ENCODE measurements around the gene POLR3B.

Gene POLR3B

DNA sequence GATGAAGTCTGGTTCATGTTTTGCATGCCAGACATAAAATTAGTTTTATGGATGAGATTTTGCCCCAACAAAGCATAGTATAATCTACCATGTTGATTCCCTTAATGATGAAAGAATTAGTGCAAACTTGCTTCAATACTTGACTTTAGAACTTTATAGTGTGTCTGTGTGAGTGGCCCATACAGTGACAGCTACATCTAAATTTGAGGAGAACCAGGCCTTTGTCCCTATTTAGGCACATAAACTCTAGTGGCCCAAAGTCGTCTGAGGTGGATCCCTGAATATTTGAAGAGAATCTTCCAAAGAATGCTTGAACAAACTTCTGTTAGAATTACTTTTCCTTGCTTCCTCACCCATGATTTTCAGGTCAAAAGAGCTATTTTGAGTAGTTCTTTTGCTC, 70.4 kb downstream of the POLR3B start:
- Histone ChIP-seq H3K27me3 (ENCODE audit: control insufficient read depth, insufficient read depth, low read length) (no peaks in the 10 kb centered on the region), H3K36me3 (ENCODE audit: control insufficient read depth, insufficient read depth, low read length) (no peaks in the 10 kb centered on the region), H3K9ac (ENCODE audit: low read length) (no peak overlapping the region), H3K4me1 (ENCODE audit: control insufficient read depth, insufficient read depth, low read length) (no peaks in the 10 kb centered on the region), H3K9me3 (ENCODE audit: control insufficient read depth, low read length) (no peaks in the 10 kb centered on the region), H3K4me3 (ENCODE audit: low read length) (no peak overlapping the region)

DNA sequence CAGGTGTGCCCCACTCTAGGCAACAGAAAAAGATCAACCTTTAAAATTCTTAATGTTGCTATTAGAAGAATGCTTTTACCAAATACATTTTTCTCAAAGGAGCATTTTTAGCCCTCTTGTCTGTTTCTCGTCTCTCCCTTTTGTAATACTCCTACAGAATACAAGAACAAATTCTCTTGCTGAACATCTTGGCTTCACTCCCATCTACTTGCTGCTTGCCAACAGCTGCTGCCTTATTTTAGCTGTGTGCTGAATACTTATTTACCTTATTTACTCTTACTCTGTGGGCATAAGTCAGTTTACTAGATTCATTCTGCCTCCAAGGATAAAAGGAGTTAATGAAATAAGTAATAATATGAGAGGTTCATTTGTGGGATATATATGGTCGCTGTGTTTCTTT, 70.8 kb downstream of the POLR3B start:
- Histone ChIP-seq H3K27me3 (ENCODE audit: control insufficient read depth, insufficient read depth, low read length) (no peaks in the 10 kb centered on the region), H3K36me3 (ENCODE audit: control insufficient read depth, insufficient read depth, low read length) (no peaks in the 10 kb centered on the region), H3K4me3 (ENCODE audit: low read length) (no peak overlapping the region), H3K9ac (ENCODE audit: low read length) (no peak overlapping the region), H3K9me3 (ENCODE audit: control insufficient read depth, low read length) (no peaks in the 10 kb centered on the region), H3K4me1 (ENCODE audit: control insufficient read depth, insufficient read depth, low read length) (no peaks in the 10 kb centered on the region)

DNA sequence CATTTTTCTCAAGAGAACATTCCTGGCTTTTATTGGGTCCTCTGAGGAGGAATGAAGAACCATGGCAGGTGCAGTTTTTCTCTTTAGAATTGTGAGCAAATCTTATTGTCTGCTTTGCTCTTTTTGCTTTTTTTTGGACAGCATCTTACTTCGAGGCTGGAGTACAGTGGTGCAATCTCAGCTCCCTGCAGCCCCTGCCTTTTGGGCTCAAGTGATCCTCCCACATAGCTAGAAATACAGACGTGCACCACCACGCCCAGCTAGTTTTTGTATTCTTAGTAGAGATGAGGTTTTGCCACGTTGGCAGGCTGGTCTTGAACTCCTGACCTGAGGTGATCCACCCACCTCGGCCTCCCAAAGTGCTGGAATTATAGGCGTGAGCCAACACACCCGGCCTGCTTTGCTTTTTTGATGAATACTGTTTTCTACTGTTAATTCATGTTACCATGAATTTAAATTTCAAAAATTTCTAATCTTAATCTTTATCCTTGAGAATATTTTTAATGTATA, 71.5 kb downstream of the POLR3B start:
- H3K9ac ChIP-seq (ENCODE audit: low read length): no peak overlapping the region
- no peaks in the 10 kb centered on the region for H3K27me3 ChIP-seq (ENCODE audit: control insufficient read depth, insufficient read depth, low read length)
- H3K4me3 ChIP-seq (ENCODE audit: low read length): no peak overlapping the region
- no peaks in the 10 kb centered on the region for H3K36me3 ChIP-seq (ENCODE audit: control insufficient read depth, insufficient read depth, low read length)
- no peaks in the 10 kb centered on the region for H3K4me1 ChIP-seq (ENCODE audit: control insufficient read depth, insufficient read depth, low read length)
- no peaks in the 10 kb centered on the region for H3K9me3 ChIP-seq (ENCODE audit: control insufficient read depth, low read length)

DNA sequence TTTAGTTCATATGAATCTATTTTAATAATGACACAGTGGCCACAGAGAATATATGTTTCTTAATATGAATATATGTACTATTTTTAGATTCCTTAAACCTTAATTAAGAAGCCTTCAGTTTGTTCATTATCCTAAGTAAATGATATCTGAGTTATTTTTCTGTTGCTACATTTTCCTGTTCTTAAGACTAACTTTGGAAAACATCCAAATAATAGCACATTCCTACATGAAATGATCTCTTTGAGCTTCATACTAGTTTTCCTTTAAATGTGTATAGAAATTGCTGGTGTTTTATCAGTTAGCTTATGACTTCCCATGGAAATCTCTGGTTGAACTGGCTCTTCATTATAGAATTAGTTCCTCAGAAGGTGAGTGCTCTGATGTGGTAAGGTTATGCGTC, 72.1 kb downstream of the POLR3B start:
- no peaks in the 10 kb centered on the region for H3K36me3 ChIP-seq (ENCODE audit: control insufficient read depth, insufficient read depth, low read length)
- H3K9me3 ChIP-seq (ENCODE audit: control insufficient read depth, low read length): no peaks in the 10 kb centered on the region
- no peak overlapping the region for H3K4me3 ChIP-seq (ENCODE audit: low read length)
- H3K27me3 ChIP-seq (ENCODE audit: control insufficient read depth, insufficient read depth, low read length): no peaks in the 10 kb centered on the region
- H3K4me1 ChIP-seq (ENCODE audit: control insufficient read depth, insufficient read depth, low read length): no peaks in the 10 kb centered on the region
- H3K9ac ChIP-seq (ENCODE audit: low read length): no peak overlapping the region

DNA sequence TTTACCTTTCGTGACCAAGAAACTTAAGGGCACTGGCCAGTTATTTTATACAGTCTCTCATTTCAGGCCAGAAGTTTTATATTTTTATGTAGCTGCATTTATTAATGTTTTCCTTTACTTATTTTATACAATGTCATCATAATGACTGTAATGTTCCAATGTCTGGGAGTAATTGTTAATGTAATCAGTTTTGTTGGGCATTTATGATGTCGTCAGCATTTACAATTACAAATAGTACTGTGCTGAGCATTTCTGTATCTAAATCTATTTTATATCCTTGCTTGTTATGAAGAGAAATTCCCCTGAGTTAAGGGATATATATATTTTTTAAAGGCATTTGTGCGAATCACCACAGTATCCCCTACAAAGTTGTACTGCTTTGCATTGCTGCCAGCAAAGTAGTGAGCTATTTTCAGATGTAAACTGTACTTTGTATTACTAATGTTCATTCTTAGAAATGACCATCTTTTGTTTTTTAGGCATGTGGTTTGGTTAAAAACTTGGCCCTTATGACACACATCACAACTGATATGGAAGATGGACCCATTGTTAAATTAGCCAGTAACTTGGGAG, 74.4 kb downstream of the POLR3B start:
- no peaks in the 10 kb centered on the region for H3K27me3 ChIP-seq (ENCODE audit: control insufficient read depth, insufficient read depth, low read length)
- H3K4me3 ChIP-seq (ENCODE audit: low read length): no peak overlapping the region
- H3K4me1 ChIP-seq (ENCODE audit: control insufficient read depth, insufficient read depth, low read length): no peaks in the 10 kb centered on the region
- no peak overlapping the region for H3K9ac ChIP-seq (ENCODE audit: low read length)
- H3K36me3 ChIP-seq (ENCODE audit: control insufficient read depth, insufficient read depth, low read length): no peaks in the 10 kb centered on the region
- no peaks in the 10 kb centered on the region for H3K9me3 ChIP-seq (ENCODE audit: control insufficient read depth, low read length)

DNA sequence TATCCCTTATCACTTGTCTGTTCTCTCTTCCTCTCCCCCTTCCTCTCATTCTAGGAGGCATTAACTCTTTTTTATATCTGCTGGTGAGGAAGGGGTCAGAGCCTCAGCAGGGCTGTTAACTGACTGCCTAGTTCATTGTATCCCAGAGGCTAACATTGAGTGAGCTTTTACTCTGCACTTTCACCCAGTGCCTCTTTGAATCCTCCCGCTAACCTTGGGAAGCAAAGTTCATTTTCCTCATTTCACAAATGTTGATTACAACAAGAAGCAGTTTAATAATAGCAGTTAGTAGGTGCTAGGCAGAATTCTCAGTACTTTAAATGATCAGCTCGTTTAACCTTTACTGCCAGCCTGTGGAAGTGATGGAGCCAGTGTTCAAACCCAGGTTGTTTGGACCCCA, 75.5 kb downstream of the POLR3B start:
- Histone ChIP-seq H3K9me3 (ENCODE audit: control insufficient read depth, low read length) (no peaks in the 10 kb centered on the region), H3K4me1 (ENCODE audit: control insufficient read depth, insufficient read depth, low read length) (no peaks in the 10 kb centered on the region), H3K27me3 (ENCODE audit: control insufficient read depth, insufficient read depth, low read length) (no peaks in the 10 kb centered on the region), H3K36me3 (ENCODE audit: control insufficient read depth, insufficient read depth, low read length) (no peaks in the 10 kb centered on the region), H3K9ac (ENCODE audit: low read length) (no peak overlapping the region), H3K4me3 (ENCODE audit: low read length) (no peak overlapping the region)

DNA sequence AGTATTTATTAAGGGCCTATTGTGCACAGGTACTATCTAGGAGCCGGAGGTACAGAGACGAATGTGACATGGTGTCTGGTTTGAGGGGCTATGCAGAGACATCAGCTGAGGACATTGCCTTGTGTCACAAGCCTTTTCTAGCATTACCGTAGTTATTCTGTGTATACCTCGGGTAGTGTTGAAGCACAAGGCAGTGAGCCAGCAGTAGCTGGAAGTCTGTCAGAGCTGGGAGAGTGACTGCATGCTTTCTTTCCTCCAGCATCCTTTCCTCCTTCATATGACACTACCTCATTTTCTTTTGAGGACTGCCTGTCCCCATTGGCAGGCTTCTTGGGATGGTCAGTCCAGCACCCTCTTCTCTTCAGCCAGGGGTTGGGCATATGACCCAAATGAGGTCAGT, 77.0 kb downstream of the POLR3B start:
- Histone ChIP-seq H3K4me1 (ENCODE audit: control insufficient read depth, insufficient read depth, low read length) (no peaks in the 10 kb centered on the region), H3K36me3 (ENCODE audit: control insufficient read depth, insufficient read depth, low read length) (no peaks in the 10 kb centered on the region), H3K27me3 (ENCODE audit: control insufficient read depth, insufficient read depth, low read length) (no peaks in the 10 kb centered on the region), H3K9ac (ENCODE audit: low read length) (no peak overlapping the region), H3K9me3 (ENCODE audit: control insufficient read depth, low read length) (no peaks in the 10 kb centered on the region), H3K4me3 (ENCODE audit: low read length) (no peak overlapping the region)

DNA sequence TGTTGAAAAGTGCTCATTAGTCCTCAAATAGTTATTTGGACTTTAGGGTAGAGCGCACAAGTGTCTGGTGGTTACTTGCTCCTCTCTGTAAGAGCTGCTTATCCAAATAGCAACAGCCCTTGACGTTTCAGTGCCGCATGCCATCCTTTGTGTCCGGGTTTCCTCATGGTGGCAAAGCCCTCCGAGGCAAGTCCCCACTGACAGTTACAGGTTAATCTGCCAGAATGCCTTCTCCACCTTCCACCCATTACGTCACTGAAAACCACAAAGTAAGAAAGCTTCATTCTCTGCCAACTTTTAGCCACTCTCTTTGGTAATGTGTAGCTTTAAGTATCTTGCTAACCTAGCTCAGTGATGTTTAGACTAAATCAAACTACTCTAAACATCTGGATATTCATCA, 78.6 kb downstream of the POLR3B start:
- Histone ChIP-seq H3K9ac (ENCODE audit: low read length) (no peak overlapping the region), H3K36me3 (ENCODE audit: control insufficient read depth, insufficient read depth, low read length) (no peaks in the 10 kb centered on the region), H3K4me1 (ENCODE audit: control insufficient read depth, insufficient read depth, low read length) (no peaks in the 10 kb centered on the region), H3K4me3 (ENCODE audit: low read length) (no peak overlapping the region), H3K9me3 (ENCODE audit: control insufficient read depth, low read length) (no peaks in the 10 kb centered on the region), H3K27me3 (ENCODE audit: control insufficient read depth, insufficient read depth, low read length) (no peaks in the 10 kb centered on the region)

DNA sequence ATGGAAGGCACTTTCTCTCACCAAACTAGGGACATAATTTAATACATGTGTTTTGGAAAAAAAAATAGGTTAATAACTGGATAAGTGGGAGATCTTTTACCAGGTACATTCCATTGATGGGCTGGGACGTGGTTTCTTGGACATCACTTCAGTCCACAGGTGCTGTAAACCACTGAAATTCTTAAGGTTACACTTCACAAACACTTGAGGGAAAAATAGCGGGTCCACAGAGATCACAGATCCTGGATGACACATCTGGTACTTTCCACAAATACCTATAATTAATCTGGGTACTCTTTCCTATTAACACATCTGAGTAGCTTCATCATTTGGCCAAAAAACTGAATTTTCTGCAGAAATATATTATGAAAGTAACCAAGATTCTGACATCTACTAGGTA, 85.0 kb downstream of the POLR3B start:
- Histone ChIP-seq H3K9ac (ENCODE audit: low read length) (no peak overlapping the region), H3K27me3 (ENCODE audit: control insufficient read depth, insufficient read depth, low read length) (no peaks in the 10 kb centered on the region), H3K4me3 (ENCODE audit: low read length) (no peak overlapping the region), H3K36me3 (ENCODE audit: control insufficient read depth, insufficient read depth, low read length) (no peaks in the 10 kb centered on the region), H3K9me3 (ENCODE audit: control insufficient read depth, low read length) (no peaks in the 10 kb centered on the region), H3K4me1 (ENCODE audit: control insufficient read depth, insufficient read depth, low read length) (no peaks in the 10 kb centered on the region)

DNA sequence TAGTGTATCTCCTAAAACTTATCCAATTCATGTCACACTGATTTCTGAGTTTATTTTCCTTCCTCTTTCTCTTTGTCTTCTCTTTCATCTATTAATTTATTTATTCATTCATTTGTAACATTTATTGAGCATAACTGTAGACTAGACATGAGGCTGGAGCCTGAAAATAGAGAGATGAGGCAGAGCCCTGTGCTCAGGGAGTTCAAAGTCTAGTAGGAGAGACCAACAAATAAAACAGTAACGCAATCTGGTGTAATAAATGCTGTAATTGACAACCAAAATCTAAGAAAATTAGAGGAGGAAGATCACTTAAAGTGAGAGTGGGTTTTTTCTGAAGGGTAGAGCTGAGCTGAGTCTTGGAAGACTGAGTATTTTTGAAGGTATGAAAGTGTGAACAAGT, 87.5 kb downstream of the POLR3B start:
- no peaks in the 10 kb centered on the region for H3K27me3 ChIP-seq (ENCODE audit: control insufficient read depth, insufficient read depth, low read length)
- H3K9me3 ChIP-seq (ENCODE audit: control insufficient read depth, low read length): no peaks in the 10 kb centered on the region
- H3K4me3 ChIP-seq (ENCODE audit: low read length): no peak overlapping the region
- no peak overlapping the region for H3K9ac ChIP-seq (ENCODE audit: low read length)
- H3K4me1 ChIP-seq (ENCODE audit: control insufficient read depth, insufficient read depth, low read length): no peaks in the 10 kb centered on the region
- H3K36me3 ChIP-seq (ENCODE audit: control insufficient read depth, insufficient read depth, low read length): no peaks in the 10 kb centered on the region

DNA sequence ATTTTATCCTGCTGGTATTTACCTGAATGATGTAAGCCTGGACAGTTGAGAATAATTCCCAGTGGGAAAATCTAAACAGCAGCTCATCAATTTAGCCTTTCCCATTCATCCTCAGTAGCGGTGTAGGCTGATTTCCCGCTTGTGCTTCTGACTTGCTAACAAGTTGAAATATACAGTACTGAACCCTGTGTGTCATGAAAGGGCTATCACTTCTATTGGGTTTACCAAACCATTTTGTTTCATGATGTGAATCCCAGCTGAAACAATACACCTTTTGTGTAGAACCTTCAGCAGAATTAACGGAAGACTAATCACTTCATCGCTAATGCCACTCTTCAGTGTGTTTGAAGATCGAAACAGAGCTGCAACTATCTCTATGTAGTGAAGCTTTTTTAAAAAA, 88.4 kb downstream of the POLR3B start:
- Histone ChIP-seq H3K9ac (ENCODE audit: low read length) (no peak overlapping the region), H3K4me1 (ENCODE audit: control insufficient read depth, insufficient read depth, low read length) (no peaks in the 10 kb centered on the region), H3K36me3 (ENCODE audit: control insufficient read depth, insufficient read depth, low read length) (no peaks in the 10 kb centered on the region), H3K9me3 (ENCODE audit: control insufficient read depth, low read length) (no peaks in the 10 kb centered on the region), H3K4me3 (ENCODE audit: low read length) (no peak overlapping the region), H3K27me3 (ENCODE audit: control insufficient read depth, insufficient read depth, low read length) (no peaks in the 10 kb centered on the region)

DNA sequence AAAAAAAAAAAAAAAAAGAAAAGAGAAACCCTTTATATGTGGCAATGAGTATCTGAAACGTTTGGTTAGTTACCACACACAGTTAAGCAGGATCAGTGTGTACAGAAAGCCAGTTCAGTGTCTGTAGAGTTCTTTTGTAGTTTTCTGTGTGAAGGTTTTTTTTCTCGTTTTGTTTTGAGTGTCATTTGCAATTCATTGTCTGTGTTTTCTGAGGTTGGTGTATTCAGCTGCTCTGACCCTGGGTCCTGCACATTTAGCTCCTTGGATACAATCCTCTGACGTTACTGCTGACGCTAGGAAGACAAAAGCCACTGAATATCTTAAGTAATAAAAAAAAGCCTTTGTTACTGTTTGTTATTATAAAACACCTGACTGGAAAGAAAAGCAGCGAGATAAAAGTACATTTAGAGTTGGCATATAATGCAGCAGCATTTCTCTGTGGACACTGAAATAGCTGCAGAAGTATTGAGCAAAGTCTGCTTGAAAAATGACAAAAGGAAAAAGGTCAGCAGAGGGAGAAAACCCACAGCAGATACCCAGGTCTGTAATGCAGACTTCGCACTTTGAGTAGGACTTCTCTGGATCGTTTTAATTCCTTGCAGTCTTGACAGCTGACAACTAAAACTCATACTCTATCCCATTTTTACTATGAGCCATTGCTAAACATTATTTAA, 89.0 kb downstream of the POLR3B start:
- Histone ChIP-seq H3K4me3 (ENCODE audit: low read length) (no peak overlapping the region), H3K36me3 (ENCODE audit: control insufficient read depth, insufficient read depth, low read length) (no peaks in the 10 kb centered on the region), H3K27me3 (ENCODE audit: control insufficient read depth, insufficient read depth, low read length) (no peaks in the 10 kb centered on the region)

DNA sequence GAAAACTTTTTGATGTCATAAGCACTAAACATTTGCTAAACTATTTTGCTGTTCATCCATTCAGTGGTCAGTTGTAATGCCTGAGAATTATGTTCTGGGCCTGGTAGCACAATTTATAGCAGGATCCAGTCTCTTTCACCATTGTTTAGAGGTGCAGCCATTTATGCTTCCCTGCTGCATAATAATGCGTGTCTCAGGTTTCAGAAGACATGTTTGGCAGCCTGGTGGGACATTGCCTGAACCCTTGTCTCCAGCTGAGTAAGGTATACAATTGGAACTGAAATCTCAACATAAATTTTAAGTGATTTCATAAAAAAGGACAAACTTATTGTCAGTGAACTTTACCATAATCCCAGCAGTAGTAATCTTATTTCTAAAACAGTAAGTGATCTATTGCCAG, 94.8 kb downstream of the POLR3B start:
- Histone ChIP-seq H3K4me1 (ENCODE audit: control insufficient read depth, insufficient read depth, low read length) (no peaks in the 10 kb centered on the region), H3K27me3 (ENCODE audit: control insufficient read depth, insufficient read depth, low read length) (no peaks in the 10 kb centered on the region), H3K9ac (ENCODE audit: low read length) (no peak overlapping the region), H3K36me3 (ENCODE audit: control insufficient read depth, insufficient read depth, low read length) (no peaks in the 10 kb centered on the region), H3K4me3 (ENCODE audit: low read length) (no peak overlapping the region), H3K9me3 (ENCODE audit: control insufficient read depth, low read length) (no peaks in the 10 kb centered on the region)

More for the DNA sequence above, 89.0 kb downstream of the POLR3B start:
- no peaks in the 10 kb centered on the region for H3K4me1 ChIP-seq (ENCODE audit: control insufficient read depth, insufficient read depth, low read length)
- no peak overlapping the region for H3K9ac ChIP-seq (ENCODE audit: low read length)
- H3K9me3 ChIP-seq (ENCODE audit: control insufficient read depth, low read length): no peaks in the 10 kb centered on the region
